GM12878 (cell line): ENCODE results near the gene CCNL2. TPM values are rescaled to one million over a fixed set of nuclear protein-coding genes. Genes with fewer than 3 reads are reported as not detected.
A peak's percentile ranks its signal among the peaks of the same experiment; 100 is the strongest.

Experiments used
- KDM1A ChIP-seq: fragments of 200-600 bp; sonication (generic); IDR thresholded peaks from 2 replicates; pipeline ENCODE4 v1.6.1; 2016; ENCODE audit warnings: borderline replicate concordance
- MXI1 ChIP-seq: fragments of 150-350 bp; IDR thresholded peaks from 2 replicates; pipeline ENCODE4 v1.6.1; 2011; ENCODE audit warnings: low read depth, mild to moderate bottlenecking, inconsistent platforms, low read length, improper control_type of control experiment
- SRF ChIP-seq, 2 experiments: IDR thresholded peaks; 2 replicates each; pipeline ENCODE4 v1.6.1; 2011; ENCODE audit warnings: low read depth in 2 of 2, low read length in 2 of 2, mild to moderate bottlenecking in 1 of 2, moderate library complexity in 1 of 2
- SUPT20H ChIP-seq: IDR thresholded peaks from 2 replicates; pipeline ENCODE4 v1.6.1; 2011; ENCODE audit warnings: low read depth, mild to moderate bottlenecking, low read length, moderate library complexity, borderline replicate concordance; ENCODE audit not compliant: control insufficient read depth
- TAF1 ChIP-seq: IDR thresholded peaks from 2 replicates; pipeline ENCODE4 v1.6.1; 2011; ENCODE audit warnings: mild to moderate bottlenecking, low read depth, low read length, borderline replicate concordance
- TBL1XR1 ChIP-seq: IDR thresholded peaks from 2 replicates; pipeline ENCODE4 v1.6.1; 2012; ENCODE audit warnings: low read depth, low read length, improper control_type of control experiment
- ZNF217 ChIP-seq: fragments of 450-650 bp; IDR thresholded peaks from 2 replicates; pipeline ENCODE4 v1.6.1; 2017; ENCODE audit warnings: antibody characterized with exemption, mild to moderate bottlenecking
- polyA plus RNA-seq, 11 experiments: library from polyadenylated mRNA; depleted of rRNA in 4 of 11; unstranded in 6 of 11; stranded (reverse) in 5 of 11; fragments of >200 nt; fragmentation: Nextera tagmentation in 4 of 11; fragmentation: Illumina TruSeq in 1 of 11; extraction: Ambion mirVana in 4 of 11; extraction: Trizol in 1 of 11; gene quantifications; 1 replicate in 1 of 11; 2 replicates in 10 of 11; pipeline versions ENCODE4 v1.2.1 to v1.2.3, GENCODE V29; 2011 to 2016; ENCODE audit warnings: inconsistent platforms in 2 of 11, missing spikeins in 2 of 11, low read depth in 1 of 11
- total RNA-seq, 4 experiments: library from RNA; depleted of rRNA in 3 of 4; stranded (reverse); fragments of >200 nt in 3 of 4; fragmentation: Illumina TruSeq in 1 of 4; extraction: Trizol in 1 of 4; gene quantifications; 2 replicates each; pipeline versions ENCODE4 v1.2.1 to v1.2.3, GENCODE V29; 2013 to 2021
- TF ChIP-seq, protein P1 (sequence below): fragments of 450-650 bp; IDR thresholded peaks from 2 replicates; pipeline ENCODE4 v1.6.1; 2017; ENCODE audit warnings: mild to moderate bottlenecking, moderate library complexity
- TF ChIP-seq, protein P2 (sequence below): fragments of 450-650 bp; IDR thresholded peaks from 2 replicates; pipeline ENCODE4 v1.6.1; 2014; ENCODE audit warnings: mild to moderate bottlenecking
- TF ChIP-seq, protein P3 (sequence below): IDR thresholded peaks from 2 replicates; pipeline ENCODE4 v1.6.1; 2012; ENCODE audit warnings: low read depth, low read length, improper control_type of control experiment
- TF ChIP-seq, protein P4 (sequence below): fragments of 450-650 bp; IDR thresholded peaks from 2 replicates; pipeline ENCODE4 v1.6.1; 2017; ENCODE audit warnings: mild to moderate bottlenecking, moderate library complexity
- TF ChIP-seq, protein P5 (sequence below): fragments of 450-650 bp; IDR thresholded peaks from 2 replicates; pipeline ENCODE4 v1.6.1; 2018; ENCODE audit warnings: borderline replicate concordance, mild to moderate bottlenecking; ENCODE audit not compliant: partially characterized antibody
- TF ChIP-seq, protein P6 (sequence below): fragments of 450-650 bp; conservative IDR thresholded peaks from 2 replicates; pipeline ENCODE4 v1.6.1; 2017; ENCODE audit warnings: mild to moderate bottlenecking, moderate library complexity

CCNL2 gene
- total and polyA plus RNA-seq, 10 of the 15 experiments (the other 5 are each of a cell fraction or from before 2014, with no cell fraction given): 2.1 to 143 (median 101) TPM

DNA sequence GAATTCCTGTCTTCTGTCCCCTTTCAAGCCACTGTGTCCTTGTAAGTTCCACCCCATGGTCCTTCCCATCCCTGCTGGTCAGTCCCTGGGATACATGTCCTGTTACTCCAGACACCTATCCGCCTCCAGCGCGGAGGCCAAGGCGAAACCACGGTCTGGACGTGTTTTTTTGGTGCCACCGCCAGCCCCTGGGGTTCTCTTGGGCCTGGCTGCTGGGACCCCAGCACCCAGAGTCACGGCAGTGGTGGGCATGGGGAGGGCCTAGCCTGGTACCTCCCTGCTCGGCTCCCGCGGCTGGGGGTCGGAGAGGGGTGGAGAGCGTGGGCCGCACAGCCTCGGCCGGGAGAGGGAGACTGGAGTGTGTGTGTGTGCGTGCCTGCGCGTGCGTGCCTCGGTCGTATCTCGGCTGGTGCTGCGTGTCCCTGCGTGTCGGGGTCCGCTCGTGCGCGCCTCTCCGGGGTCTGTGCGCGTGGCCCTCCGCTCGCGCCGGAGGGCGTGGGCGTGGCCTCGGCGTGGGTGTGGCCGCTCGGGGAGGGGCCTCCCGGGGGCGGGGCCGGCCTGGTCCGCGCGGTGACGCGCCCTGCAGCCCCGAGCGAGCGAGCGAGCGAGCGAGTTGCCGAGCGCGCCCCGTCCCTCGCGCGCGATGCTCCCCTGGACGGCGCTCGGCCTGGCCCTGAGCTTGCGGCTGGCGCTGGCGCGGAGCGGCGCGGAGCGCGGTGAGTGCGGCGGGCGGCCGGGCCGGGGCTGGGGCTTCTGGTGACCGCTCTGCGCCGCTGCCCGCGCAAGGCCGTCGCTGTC lies 36.2 kb upstream of the CCNL2 start, which contains the start of gene VWA1 (continued):
- TF ChIP-seq, protein P1, sequence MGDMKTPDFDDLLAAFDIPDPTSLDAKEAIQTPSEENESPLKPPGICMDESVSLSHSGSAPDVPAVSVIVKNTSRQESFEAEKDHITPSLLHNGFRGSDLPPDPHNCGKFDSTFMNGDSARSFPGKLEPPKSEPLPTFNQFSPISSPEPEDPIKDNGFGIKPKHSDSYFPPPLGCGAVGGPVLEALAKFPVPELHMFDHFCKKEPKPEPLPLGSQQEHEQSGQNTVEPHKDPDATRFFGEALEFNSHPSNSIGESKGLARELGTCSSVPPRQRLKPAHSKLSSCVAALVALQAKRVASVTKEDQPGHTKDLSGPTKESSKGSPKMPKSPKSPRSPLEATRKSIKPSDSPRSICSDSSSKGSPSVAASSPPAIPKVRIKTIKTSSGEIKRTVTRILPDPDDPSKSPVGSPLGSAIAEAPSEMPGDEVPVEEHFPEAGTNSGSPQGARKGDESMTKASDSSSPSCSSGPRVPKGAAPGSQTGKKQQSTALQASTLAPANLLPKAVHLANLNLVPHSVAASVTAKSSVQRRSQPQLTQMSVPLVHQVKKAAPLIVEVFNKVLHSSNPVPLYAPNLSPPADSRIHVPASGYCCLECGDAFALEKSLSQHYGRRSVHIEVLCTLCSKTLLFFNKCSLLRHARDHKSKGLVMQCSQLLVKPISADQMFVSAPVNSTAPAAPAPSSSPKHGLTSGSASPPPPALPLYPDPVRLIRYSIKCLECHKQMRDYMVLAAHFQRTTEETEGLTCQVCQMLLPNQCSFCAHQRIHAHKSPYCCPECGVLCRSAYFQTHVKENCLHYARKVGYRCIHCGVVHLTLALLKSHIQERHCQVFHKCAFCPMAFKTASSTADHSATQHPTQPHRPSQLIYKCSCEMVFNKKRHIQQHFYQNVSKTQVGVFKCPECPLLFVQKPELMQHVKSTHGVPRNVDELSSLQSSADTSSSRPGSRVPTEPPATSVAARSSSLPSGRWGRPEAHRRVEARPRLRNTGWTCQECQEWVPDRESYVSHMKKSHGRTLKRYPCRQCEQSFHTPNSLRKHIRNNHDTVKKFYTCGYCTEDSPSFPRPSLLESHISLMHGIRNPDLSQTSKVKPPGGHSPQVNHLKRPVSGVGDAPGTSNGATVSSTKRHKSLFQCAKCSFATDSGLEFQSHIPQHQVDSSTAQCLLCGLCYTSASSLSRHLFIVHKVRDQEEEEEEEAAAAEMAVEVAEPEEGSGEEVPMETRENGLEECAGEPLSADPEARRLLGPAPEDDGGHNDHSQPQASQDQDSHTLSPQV: no peak
- TF ChIP-seq, protein P2, sequence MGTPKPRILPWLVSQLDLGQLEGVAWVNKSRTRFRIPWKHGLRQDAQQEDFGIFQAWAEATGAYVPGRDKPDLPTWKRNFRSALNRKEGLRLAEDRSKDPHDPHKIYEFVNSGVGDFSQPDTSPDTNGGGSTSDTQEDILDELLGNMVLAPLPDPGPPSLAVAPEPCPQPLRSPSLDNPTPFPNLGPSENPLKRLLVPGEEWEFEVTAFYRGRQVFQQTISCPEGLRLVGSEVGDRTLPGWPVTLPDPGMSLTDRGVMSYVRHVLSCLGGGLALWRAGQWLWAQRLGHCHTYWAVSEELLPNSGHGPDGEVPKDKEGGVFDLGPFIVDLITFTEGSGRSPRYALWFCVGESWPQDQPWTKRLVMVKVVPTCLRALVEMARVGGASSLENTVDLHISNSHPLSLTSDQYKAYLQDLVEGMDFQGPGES: no peak
- TF ChIP-seq, protein P3, sequence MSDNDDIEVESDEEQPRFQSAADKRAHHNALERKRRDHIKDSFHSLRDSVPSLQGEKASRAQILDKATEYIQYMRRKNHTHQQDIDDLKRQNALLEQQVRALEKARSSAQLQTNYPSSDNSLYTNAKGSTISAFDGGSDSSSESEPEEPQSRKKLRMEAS: peak; percentile 20; the same call in 1 of the 2 replicates
- TF ChIP-seq KDM1A (no peak), SRF (IDR thresholded peaks at IDR 0.05; ENCODE audit: low read depth in 2 of 2, low read length in 2 of 2) (no peak), TAF1 (no peak), ZNF217 (no peak), SUPT20H (no peak), TBL1XR1 (no peak), MXI1 (peak; percentile 66)
- TF ChIP-seq, protein P4, sequence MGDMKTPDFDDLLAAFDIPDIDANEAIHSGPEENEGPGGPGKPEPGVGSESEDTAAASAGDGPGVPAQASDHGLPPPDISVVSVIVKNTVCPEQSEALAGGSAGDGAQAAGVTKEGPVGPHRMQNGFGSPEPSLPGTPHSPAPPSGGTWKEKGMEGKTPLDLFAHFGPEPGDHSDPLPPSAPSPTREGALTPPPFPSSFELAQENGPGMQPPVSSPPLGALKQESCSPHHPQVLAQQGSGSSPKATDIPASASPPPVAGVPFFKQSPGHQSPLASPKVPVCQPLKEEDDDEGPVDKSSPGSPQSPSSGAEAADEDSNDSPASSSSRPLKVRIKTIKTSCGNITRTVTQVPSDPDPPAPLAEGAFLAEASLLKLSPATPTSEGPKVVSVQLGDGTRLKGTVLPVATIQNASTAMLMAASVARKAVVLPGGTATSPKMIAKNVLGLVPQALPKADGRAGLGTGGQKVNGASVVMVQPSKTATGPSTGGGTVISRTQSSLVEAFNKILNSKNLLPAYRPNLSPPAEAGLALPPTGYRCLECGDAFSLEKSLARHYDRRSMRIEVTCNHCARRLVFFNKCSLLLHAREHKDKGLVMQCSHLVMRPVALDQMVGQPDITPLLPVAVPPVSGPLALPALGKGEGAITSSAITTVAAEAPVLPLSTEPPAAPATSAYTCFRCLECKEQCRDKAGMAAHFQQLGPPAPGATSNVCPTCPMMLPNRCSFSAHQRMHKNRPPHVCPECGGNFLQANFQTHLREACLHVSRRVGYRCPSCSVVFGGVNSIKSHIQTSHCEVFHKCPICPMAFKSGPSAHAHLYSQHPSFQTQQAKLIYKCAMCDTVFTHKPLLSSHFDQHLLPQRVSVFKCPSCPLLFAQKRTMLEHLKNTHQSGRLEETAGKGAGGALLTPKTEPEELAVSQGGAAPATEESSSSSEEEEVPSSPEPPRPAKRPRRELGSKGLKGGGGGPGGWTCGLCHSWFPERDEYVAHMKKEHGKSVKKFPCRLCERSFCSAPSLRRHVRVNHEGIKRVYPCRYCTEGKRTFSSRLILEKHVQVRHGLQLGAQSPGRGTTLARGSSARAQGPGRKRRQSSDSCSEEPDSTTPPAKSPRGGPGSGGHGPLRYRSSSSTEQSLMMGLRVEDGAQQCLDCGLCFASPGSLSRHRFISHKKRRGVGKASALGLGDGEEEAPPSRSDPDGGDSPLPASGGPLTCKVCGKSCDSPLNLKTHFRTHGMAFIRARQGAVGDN: no peak
- TF ChIP-seq, protein P5, sequence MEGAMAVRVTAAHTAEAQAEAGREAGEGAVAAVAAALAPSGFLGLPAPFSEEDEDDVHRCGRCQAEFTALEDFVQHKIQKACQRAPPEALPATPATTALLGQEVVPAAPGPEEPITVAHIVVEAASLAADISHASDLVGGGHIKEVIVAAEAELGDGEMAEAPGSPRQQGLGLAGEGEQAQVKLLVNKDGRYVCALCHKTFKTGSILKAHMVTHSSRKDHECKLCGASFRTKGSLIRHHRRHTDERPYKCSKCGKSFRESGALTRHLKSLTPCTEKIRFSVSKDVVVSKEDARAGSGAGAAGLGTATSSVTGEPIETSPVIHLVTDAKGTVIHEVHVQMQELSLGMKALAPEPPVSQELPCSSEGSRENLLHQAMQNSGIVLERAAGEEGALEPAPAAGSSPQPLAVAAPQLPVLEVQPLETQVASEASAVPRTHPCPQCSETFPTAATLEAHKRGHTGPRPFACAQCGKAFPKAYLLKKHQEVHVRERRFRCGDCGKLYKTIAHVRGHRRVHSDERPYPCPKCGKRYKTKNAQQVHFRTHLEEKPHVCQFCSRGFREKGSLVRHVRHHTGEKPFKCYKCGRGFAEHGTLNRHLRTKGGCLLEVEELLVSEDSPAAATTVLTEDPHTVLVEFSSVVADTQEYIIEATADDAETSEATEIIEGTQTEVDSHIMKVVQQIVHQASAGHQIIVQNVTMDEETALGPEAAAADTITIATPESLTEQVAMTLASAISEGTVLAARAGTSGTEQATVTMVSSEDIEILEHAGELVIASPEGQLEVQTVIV: no peak
- TF ChIP-seq, protein P6, sequence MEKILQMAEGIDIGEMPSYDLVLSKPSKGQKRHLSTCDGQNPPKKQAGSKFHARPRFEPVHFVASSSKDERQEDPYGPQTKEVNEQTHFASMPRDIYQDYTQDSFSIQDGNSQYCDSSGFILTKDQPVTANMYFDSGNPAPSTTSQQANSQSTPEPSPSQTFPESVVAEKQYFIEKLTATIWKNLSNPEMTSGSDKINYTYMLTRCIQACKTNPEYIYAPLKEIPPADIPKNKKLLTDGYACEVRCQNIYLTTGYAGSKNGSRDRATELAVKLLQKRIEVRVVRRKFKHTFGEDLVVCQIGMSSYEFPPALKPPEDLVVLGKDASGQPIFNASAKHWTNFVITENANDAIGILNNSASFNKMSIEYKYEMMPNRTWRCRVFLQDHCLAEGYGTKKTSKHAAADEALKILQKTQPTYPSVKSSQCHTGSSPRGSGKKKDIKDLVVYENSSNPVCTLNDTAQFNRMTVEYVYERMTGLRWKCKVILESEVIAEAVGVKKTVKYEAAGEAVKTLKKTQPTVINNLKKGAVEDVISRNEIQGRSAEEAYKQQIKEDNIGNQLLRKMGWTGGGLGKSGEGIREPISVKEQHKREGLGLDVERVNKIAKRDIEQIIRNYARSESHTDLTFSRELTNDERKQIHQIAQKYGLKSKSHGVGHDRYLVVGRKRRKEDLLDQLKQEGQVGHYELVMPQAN: no peak
